GM18511 (cell line): Measurements from ENCODE around the gene MIEF2.
A peak's percentile ranks its signal among the peaks of the same experiment; 100 is the strongest.
"Not testable (repeated sequence)": the region's sequence is repeated elsewhere in the genome, so short reads cannot be mapped to it uniquely, and the experiment has no call there.

Experiments
- ATAC-seq: cut with Tn5 transposase; IDR thresholded peaks from one replicate; pipeline ENCODE4 v1.9.1; 2021; ENCODE audit warnings: mild to moderate bottlenecking, moderate library complexity; ENCODE audit not compliant: unreplicated experiment

The MIEF2 gene

DNA sequence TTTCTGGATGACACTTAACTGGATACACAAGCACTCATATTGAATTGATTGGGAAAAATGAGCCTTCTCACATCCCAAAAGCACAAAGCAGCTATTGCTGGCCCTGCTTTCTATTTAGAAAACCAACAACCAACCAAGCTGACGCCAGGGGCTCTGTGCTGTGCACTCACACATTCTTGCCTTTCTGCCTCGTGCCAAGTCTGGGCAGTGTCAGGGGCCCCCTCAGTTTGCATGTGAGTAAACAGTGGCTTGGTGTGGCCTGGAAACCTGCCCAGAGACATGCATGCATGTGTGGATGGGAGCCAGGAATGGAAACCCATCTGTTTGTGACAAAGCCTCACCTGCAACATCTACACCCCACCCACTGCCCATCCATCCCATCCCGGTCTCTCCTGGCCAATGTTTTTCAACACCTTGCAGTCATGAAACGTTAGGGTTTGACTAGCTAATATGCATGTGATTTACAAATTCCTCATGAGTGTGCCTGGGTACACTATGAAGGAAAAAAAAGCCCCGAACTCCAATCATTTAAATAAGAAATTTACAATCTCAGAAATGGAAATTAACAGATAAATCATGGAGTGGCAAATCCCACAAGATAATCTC, 20.4 kb downstream of the MIEF2 start:
- ATAC-seq: no peak

DNA sequence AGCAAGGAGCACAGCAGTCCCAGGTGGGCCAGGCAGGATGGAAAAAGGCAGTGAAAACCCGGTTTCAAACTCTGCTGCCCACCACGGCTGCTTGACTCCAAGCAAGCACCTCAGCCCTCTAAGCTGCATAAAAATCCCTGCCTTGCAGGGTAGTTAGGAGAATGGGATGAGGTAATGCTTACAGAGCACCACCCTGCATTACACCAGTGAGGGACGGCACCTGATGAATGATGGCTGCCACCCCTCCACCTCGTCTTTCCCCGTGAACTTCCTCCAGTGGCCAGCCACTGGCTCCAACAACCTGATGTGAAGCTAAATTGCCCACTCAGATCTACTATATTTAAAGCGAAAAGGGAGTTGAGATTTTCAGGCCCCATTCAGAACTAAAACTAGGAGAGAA, 21.3 kb downstream of the MIEF2 start:
- no peak for ATAC-seq

DNA sequence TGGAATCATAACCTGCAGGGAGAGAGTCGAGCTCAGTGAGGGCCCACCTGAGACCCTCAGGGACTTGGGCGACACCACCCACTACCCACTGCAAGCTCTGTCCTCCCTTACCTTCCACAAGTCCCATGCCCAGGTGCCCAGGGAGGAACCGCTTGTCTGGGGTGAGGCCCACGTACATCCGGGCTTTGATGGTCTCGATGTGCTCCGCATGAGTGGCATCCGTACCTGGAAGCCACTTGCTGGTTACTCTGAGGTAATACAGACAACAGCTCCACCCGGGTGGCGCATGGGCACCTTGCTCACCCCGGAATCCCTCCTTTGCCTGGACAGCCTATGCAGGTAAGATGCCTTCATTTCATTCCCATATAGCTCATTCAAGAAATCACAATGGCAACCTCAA, 24.8 kb downstream of the MIEF2 start:
- ATAC-seq: no peak

DNA sequence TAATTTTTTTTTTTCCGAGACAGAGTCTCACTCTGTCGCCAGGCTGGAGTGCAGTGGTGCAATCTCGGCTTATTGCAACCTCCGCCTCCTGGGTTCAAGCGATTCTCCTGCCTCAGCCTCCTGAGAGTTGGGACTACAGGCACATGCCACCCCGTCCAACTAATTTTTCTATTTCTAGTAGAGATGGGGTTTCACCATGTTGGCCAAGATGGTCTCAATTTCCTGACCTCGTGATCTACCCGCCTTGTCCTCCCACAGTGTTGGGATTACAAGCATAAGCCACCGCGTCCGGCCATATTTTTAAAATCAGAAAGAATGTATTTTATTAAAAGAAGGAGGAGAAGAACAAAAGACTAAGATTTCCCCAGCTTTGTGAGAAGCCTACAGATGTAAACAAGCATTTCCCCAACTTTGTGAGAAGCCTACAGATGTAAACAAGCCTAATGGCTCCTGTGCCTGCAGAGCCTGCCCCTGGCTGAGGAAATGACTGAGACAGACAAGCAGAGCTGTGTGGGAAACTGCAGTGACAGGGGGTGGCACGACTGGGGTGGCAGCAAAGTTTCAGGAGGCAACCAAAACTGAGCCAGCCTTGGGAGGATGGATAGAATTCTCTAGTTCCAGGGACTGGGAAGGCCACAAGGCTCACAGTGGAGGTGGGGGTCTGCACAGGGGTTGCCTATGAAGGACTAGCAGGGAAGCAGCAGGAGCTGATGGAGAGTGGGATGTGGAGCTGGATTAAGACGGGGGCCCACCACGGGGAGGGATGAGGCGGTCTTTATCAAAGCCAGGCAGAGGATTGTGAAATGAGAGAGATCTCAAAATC, 31.5 kb downstream of the MIEF2 start:
- ATAC-seq: no peak

DNA sequence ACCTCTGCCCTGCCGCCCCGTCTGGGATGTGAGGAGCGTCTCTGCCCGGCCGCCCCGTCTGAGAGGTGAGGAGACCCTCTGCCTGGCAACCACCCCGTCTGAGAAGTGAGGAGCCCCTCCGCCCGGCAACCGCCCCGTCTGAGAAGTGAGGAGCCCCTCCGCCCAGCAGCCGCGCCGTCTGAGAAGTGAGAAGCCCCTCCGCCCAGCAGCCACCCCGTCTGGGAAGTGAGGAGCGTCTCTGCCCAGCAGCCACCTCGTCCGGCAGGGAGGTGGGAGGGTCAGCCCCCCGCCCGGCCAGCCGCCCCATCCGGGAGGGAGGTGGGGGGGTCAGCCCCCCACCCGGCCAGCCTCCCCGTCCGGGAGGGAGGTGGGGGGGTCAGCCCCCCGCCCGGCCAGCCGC, 37.6 kb downstream of the MIEF2 start:
- not testable (repeated sequence) for ATAC-seq

DNA sequence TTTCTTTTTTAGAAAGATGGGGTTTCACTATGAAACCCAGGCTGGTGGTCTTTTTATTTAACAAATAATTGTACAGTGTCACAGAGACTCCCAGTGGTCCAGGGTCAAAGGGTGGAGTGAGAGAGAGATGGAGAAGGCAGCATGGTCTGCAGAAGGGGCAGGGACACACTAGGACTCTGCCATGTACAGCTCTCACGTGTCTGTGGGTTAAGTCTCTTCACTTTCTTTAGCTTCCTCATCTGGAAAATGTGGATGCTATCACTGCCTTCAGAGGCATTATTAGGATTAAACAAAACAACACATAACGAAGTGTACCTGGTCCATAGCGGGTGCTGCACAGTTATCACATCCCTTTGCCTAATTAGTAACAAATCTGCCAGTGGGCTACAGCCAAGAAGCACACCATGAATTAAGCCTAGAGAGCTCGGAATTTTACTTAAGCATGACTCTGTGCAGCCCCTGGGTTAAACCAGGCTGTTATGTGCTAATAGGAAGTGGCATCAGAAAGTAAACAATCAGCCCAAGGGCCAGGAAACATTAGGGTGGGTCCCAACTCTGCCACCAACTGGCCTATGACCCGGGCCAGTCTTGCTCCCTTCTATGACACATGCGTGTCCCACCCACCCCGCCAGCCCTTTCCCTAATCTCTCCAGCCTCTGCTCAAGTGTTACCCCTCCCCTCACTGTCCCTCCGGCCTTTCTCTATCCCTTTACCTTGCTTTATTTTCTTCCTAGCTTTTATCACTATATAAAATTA, 40.4 kb downstream of the MIEF2 start:
- ATAC-seq: no peak

DNA sequence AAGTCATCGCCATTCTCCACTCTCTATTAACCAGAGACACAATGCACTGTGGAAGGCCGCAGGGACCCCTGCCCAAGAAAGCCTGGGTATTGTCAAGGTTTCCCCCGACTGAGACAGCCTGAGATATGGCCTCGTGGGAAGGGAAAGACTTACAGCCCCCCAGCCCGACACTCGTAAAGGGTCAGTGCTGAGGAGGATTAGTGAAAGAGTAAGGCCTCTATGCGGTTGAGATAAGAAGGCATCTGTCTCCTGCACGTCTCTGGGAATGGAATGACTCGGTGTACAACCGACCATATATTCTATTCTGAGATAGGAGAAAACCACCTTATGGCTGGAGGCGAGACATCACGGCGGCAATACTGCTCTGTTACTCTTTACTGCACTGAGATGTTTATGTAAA, 42.7 kb downstream of the MIEF2 start:
- ATAC-seq: not testable (repeated sequence)

DNA sequence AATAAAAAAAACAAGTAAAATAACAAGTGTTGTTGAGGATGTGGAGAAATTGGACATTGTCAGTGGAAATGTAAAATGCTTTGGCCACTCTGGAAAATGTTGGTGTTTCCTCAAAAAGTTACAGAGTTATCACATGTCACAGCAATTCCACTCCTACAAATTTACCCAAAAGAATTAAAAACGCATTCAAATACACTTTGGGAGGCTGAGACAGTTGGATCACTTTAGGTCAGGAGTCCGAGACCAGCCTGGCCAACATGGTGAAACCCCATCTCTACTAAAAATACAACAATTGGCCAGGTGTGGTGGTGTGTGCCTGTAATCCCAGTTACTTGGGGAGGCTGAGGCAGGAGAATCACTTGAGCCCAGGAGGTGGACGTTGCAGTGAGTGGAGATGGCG, 48.7 kb downstream of the MIEF2 start:
- ATAC-seq: no peak

DNA sequence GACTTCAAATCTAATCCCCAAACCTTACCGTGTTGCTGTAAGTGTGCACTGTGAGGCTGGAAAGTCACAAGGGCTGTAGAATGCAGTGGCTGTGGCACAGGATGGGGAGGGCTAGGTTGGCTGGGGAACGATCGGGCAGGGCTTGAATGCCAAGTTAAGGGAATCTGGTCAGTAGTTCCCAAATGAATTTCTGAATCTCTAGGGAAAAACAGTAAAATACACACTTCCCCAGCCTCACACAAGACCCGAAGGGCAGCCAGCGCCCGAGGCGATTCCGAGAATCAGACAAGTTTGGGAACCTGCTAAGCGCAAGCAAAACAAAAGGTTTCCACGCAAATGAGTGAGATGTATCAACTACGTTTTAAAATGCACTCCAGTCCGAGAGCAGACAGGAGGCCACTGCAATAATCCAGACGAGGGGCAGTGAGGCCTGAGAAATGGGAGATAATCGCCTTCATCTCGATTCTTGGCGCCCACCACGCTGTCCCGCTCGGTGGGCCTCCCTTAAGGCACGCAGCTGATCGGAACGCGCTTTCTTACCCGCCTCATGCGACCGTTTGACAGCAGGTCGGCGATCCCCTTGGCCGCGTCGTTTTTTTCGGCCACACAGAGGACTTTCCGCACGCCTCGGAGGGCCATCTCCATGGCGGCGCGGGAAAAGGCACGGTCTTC, 53.7 kb downstream of the MIEF2 start:
- ATAC-seq: no peak

DNA sequence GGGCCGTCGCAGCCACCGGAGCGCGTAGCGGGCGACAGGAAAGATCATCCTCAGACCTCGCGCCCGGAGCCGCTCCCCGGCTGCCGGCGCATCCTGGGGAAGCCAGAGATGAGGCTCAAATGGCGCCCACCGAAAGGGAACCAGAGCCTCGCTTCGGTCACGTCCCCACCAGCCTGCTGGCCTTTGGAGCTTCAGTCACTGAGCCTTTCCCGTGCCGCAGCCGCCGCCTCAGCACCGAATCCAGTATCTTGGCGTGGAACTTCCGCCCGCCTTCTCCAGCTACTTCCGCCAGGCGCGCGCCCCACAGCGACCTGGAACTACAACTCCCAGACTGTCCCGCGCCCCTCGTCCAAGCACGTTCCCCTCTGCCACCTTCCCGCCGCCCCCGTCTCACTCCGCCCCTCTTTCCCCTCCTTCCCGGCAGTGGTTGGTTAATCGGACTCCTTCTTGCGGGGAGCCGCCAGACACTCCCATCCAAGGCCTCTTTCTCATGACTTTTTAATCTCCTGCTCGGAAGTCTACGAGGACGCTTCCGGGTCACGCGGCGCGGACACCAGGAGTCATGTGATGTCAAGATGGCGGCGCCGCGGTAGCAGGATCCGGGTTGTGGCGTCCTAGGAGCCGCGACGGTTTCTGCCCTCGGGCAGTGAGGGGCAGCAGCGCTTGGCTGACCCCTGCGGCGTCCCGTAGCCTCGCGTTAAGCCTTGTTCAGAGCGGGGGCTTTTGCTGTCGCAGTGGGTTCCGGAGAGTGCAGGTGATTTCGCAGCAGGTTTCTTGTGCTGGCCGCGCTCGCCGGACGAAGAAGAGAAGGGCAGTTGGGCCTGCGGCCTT, 54.5 kb downstream of the MIEF2 start, which contains the start of the genes SMCR8 and TOP3A:
Gene SMCR8, plus strand, starts transcription at position 563 of the 831 bp plus-strand sequence. CDS start 497 bp downstream, outside the sequence.
Gene TOP3A, minus strand, starts transcription at position 264 of the 831 bp plus-strand sequence. Its CDS starts 216 bp downstream, at position 48.
- ATAC-seq: peak; percentile 89

DNA sequence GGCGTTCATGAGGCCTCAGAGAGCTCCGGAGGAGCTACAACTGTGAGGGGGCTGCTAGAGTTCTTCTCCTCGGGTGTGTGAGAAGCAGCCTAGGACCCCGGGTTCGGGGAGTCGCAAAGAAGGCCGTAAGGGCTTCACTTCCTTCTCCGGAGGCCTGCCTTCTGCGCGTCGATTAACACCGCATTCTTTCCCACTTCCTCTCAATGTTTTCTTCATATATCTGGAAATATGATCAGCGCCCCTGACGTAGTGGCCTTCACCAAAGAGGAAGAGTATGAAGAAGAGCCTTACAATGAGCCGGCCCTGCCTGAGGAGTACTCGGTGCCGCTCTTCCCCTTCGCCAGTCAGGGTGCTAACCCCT, 55.1 kb downstream of the MIEF2 start:
- ATAC-seq: no peak

DNA sequence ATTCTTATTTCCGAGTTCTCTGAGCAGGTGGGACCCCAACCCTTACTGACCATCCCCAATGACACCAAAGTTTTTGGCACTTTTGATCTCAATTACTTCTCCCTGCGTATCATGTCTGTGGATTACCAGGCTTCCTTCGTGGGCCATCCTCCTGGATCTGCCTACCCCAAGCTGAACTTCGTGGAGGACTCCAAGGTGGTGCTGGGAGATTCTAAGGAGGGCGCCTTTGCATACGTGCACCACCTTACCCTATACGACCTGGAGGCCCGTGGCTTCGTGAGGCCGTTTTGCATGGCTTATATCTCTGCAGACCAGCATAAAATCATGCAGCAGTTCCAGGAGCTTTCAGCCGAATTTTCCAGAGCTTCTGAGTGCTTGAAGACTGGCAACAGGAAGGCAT, 55.5 kb downstream of the MIEF2 start:
- no peak for ATAC-seq
